Ramos (cell line): Measurements from ENCODE around the gene PIGV.
"Not testable (repeated sequence)": the region's sequence is repeated elsewhere in the genome, so short reads cannot be mapped to it uniquely, and the experiment has no call there.

Experiments
- in situ Hi-C: fragments of 300-500 bp; cut with MboI; formaldehyde crosslinking; loops from one replicate; pipeline ENCODE4 v1.14.3; 2022; ENCODE audit warnings: low sequenced_read_pairs; ENCODE audit not compliant: unreplicated experiment

The PIGV gene

GRCh38 chr1:26829184-26829911 lies 41.6 kb downstream of the PIGV start:
- in situ Hi-C loops, result no loop called here

DNA sequence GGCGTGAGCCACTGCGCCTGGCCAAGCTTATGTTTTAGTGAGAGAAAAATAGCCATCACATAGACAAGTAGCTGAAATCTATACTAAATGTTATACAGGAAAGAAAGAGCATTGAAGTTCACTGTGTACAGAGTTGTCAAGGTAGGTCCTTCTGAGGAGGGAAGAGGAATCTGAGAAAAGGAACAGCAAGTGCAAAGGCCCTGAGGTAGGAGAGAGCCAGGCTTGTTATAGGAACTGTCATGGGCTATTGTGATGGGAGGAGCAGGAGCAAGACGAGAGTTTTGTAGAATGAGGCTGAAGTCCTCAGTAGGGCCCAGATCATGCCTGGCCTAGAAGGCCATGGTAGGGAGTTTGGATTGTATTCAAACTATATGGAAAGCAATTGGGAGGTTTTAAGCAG lies 43.3 kb downstream of the PIGV start:
- in situ Hi-C loops, result no loop called here

- in situ Hi-C loops, result no loop called here
Measured at GRCh38 chr1:26831546-26832248, 43.9 kb downstream of the PIGV start.

DNA sequence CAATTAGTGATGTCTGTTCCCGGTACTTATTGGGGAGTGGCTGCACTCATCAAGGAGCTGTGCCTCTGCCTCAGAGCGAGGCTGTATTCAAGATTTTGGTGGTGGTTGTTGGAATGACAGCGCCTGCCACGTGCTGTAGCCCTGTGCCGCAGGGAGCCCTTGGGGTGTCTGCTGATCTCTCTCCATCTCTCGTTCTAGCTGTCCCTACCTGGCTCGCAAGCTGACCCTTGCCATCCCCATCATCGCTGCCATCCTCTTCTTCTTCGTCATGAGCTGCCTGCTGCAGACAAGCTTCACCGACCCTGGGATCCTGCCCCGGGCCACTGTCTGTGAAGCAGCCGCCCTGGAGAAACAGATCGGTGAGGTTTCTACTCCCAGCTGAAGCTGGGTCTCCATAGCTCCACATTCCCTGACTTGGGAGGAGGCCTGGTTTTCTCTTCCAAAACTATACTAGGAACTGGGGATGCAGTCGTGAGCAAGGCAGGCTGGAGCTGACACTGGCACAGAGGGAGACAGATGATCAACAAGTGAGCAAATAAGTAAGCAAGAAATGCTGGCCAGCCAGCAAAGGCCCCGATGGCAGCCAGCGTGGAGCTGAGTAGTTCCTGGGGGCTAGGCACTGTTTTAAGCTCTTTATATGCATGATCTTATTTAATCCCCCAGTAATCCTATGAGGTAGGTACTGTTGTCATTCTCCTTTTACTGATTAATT lies 44.7 kb downstream of the PIGV start:
- in situ Hi-C loops, result no loop called here

- in situ Hi-C loops, result no loop called here
Measured at GRCh38 chr1:26833432-26834405, 46.0 kb downstream of the PIGV start.

GRCh38 chr1:26837665-26838064 lies 49.9 kb downstream of the PIGV start:
- in situ Hi-C loops, result not testable (repeated sequence)

- in situ Hi-C loops, result no loop called here
Measured at GRCh38 chr1:26838474-26839338, 51.0 kb downstream of the PIGV start.

- in situ Hi-C loops, result no loop called here
Measured at GRCh38 chr1:26839339-26839722, 51.6 kb downstream of the PIGV start.

- in situ Hi-C loops, result no loop called here
Measured at GRCh38 chr1:26839779-26840178, 52.0 kb downstream of the PIGV start.

- in situ Hi-C loops, result no loop called here
Measured at GRCh38 chr1:26844424-26845196, 56.9 kb downstream of the PIGV start.

DNA sequence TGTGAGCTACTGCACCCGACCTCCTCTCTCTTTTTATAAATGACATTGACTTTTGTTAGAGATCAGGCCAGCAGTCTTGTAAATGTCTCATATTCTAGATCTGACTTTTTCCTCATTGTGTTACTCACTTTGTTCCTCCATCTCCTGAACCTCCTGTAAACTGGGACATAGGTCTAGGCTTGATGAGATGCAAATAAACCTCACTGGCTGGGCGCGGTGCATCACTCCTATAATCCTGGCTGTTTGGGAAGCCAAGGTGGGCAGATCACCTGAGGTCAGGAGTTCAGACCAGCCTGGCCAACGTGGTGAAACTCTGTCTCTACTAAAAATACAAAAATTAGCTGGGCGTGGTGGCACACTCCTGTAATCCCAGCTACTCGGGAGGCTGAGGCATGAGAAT lies 60.1 kb downstream of the PIGV start:
- in situ Hi-C loops, result not testable (repeated sequence)
